Cortex of kidney (tissue), 1 donor: Measurements from ENCODE around the gene ZNF641.
"Not testable (repeated sequence)": the region's sequence is repeated elsewhere in the genome, so short reads cannot be mapped to it uniquely, and the experiment has no call there.

Experiments used
- DNase-seq: peaks from one replicate; lab custom pipeline; 2025; lab: John Stamatoyannopoulos, UW

Gene ZNF641

DNA sequence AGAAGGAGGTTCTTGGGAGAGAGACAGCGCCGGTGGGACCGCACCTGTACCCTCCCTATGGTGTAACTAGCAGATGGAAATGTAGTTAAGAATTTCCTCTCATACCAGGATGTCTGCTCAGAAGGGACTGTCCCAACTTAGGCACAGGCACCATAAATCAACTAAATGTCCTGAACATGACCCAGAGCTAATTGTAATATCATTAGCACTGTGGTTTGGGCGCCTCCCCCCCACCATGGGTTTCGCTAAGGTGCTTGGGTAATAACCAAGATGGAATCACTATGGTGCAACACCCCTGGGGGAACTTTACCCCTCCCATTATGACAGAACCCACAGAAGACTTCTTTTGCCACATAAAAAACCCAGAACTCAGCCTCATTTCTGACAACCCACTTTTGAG lies 15.9 kb downstream of the ZNF641 start:
- no peak for DNase-seq

DNA sequence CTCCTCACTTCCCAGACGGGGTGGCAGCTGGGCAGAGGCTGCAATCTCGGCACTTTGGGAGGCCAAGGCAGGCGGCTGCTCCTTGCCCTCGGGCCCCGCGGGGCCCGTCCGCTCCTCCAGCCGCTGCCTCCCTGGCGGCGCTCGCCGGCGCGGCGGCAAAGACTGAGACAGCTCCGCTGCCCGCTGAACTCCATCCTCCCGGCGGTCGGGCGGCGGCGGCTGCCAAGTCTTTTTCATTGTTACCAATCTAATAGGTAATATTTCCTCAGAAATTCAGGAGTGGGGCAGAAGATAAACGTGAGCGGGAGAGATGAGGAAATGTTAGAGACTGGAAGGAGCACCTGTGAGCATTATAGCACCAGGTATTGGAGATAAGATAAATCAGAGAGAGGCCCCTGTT lies 17.0 kb downstream of the ZNF641 start:
- not testable (repeated sequence) for DNase-seq

DNA sequence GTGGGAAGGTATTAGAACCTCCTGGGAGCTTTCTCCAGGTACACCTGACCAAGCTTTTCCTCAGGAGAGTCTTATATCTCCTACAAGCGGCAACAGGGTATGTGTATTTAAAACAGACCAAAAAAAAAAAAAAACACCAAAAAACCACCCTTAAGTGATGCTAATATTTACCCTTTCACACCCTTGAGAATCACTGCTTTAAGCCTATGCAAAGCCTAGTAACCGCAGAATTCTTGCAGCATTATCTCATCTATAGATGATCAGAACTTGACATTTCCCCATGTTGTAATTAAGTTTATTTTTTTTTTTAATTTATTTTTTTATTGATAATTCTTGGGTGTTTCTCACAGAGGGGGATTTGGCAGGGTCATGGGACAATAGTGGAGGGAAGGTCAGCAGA lies 19.3 kb downstream of the ZNF641 start:
- no peak for DNase-seq

DNA sequence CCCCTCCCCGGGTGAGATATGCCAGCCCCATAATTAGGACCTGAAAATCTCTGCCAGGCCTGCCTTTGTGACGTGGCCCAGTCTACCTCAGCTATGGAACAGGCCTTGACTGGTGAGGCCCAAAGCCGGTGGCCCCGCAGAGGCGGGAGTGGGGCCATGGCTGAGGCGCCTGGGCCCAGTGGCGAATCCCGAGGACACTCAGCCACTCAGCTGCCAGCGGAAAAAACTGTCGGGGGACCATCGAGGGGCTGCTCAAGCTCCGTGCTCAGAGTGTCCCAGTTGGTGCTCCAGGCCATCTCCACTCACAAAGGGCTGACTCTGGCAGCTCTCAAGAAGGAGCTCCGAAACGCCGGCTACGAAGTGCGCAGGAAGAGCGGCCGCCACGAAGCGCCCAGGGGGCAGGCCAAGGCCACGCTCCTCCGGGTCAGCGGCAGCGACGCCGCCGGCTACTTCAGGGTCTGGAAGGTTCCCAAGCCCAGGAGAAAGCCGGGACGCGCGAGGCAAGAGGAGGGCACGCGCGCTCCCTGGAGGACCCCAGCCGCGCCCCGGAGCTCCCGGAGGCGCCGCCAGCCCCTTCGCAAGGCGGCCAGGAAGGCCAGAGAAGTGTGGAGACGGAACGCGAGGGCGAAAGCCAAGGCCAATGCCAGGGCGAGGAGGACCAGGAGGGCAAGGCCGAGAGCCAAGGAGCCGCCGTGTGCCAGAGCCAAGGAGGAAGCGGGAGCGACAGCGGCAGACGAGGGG lies 21.4 kb downstream of the ZNF641 start:
- DNase-seq = no peak

DNA sequence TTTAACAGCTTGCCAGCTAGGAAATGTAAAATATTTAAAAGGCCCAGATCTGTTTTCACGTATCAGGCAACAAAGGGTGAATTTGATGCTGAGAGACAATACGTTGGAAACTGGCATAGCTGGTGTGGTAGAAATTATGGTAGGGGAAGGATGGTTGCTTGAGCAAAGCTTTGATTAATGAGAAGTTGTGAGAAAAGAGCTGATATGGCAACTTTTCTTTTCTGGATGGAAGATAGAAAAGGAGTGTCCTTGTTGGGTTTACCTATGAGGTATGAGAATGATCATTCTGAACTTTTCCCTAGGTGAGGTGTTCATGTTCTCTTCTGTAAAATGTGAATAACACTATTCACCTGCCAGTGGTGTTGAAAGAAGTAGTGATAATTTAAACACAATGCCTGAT lies 34.2 kb downstream of the ZNF641 start:
- no peak for DNase-seq

DNA sequence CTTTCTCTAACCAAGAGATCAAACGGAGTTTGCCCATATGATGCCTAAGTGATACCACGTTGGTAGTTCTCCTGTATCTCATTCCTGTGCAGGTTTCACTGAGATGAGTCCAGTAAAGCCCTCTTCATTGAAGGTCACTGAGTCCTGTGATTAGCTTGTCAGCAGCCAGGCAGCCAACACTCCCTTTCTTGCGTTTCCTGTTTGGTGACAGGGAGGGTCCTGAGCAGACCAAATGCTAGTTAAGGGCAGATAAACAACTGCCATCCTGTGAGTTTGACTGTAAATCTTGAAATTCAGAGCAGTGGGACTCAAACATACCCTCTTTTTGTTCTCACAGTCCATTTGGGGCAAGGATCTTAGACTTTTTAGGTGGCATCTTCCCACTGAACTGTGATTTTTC lies 39.4 kb downstream of the ZNF641 start:
- DNase-seq = no peak

DNA sequence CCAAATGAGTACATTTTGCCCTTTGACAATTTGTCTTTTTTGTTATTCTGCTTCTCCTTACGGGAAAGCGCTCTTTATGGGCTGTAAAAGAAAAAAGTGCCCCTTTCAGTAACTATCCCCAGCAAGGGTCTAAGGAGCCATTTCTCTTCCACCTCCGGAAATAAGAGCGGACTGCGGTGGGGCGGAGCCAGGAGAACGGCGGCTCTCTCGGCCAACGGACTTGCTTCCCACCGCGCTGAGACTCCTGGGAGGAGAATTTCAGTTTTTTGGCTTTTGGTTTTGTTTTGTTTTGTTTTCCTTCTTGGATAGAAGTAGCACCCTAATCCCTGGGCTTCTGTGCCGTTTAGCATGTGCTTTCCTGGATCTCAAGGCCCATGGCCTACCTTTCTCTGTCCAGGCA lies 43.5 kb downstream of the ZNF641 start:
- no peak for DNase-seq

DNA sequence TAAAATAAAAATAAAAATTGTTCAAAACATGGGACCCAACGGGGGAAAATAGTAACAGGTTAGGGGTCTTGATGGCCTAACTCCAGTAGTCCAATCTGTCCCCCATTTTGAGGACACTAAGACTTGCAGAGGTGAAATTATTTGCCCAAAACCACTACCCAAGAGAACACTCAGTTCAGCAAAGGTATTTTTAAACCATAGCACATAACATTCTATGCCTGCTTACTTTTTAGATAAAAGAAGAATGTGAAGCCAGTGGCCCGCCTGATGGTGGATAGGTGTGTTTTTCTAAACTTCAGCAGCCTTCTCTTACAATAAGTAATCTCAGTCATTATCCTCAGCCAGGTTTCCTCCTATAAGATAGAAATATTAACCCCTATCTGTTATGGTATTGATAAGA lies 45.5 kb downstream of the ZNF641 start:
- no peak for DNase-seq

DNA sequence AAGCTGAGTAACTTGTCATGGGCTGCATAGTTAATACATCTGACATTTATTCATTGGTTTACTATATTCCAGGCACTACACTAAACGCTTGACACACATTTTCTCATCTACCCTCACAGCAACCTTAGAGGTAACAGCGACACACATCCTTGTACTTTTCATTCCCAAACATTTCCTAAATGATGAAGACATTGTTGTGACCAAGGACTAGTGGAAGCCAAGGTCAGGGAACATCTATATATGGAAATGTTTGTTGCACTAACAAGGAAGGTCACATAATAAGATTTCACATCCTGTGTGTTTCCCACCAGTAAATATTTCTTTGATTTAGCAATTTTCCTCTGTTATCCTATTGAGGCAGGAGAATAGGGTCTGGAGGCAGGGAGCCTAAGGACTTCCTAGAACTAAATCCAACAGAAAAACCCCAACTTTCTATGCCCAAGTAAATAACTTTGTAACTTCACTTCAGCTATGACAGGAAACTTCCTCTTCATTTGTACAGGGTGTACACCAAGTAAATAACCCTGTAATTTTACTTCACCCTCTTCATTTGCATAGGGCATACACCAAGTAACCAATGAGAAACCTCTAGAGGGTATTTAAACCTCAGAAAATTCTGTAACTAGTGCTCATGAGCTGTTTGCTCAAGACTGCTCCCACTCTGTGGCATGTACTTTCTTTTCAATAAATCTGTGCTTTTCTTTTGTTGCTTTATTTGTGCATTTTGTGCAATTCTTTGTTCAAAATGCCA lies 48.4 kb downstream of the ZNF641 start:
- no peak for DNase-seq

DNA sequence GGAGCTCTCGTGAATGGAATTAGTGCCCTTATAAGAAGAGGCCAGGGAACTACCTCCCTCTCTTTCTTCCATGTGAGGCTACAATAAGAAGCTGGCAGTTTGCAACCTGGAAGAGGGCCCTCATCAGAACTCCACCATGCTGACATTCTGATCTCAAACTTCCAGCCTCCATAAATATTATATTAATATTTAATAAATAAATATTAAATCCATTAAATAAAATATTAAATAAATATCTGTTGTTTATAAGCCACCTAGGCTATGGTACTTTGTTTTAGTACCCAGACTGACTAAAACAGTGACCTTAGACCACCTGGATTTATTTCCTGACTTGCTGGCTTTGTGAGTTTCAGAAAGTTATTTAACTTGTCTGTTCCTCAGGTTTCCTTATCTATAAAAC lies 49.9 kb downstream of the ZNF641 start:
- DNase-seq = no peak

DNA sequence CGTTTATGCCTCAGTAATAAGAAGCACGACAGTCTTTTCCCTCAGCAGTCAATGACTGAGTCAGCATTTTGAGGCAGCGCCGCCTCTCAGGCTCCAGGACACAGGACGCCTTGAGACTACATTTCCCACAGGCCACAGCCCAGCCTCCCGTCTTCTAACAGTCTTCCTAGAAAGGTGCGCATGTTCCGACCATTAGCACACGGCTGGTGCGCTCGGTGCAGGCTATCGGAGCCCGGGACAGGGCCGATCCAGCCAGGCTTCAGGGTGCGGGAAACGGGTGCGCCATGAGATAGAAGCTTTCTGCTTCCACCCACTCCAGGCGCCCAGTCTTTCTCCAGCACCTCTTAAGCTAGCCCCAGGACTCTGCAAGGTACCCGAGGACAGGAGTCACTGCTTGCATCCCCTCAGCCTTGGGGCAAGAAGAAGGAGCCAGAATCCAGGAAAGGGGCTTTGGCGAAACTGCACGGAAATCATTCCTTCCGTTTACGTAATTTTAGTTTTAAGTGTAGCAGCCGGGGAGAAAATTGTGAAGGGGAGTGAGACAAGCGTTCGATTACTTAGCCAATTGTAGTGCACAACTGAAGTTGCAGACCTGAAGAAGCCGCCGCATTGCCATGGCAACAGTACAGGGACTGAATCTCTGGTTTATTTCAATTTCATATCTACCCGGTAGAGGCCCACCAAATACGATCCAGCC lies 54.0 kb downstream of the ZNF641 start:
- no peak for DNase-seq

DNA sequence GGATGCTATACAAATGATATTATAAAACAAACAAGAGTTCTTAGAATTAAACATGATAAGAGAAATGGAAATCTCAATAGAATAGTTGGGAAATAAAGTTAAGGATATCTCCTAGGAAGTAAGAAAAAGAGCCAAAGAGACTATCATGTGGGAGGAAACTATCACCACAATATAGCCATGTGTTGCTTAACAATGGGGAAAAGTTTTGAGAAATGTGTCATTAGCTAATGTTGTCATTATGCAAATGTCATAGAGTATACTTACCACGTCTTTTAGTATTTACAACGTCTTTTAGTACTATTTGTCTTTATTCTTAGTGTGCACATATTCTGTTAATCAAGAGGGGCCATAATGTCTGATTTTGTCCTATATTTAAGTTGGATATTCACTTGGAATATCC lies 58.7 kb downstream of the ZNF641 start:
- DNase-seq = no peak

DNA sequence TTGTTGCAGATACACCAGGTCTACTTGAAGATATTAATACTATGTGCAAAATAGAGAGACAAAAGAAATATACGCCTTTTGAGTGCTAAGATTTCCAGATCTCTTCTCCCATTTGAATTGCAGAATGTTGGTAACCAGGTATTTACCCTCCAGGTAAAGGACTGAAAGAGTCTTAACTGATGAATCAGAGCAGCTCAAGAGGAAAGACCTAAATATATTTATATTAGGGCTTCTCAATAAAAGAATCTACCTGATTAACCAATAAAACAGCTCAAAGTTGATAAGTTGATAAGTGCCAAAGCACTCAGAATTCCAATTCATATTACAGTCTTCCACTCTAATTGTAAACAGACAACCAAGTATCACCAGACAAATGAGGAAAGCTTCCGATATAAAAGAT lies 59.2 kb downstream of the ZNF641 start:
- DNase-seq = no peak

DNA sequence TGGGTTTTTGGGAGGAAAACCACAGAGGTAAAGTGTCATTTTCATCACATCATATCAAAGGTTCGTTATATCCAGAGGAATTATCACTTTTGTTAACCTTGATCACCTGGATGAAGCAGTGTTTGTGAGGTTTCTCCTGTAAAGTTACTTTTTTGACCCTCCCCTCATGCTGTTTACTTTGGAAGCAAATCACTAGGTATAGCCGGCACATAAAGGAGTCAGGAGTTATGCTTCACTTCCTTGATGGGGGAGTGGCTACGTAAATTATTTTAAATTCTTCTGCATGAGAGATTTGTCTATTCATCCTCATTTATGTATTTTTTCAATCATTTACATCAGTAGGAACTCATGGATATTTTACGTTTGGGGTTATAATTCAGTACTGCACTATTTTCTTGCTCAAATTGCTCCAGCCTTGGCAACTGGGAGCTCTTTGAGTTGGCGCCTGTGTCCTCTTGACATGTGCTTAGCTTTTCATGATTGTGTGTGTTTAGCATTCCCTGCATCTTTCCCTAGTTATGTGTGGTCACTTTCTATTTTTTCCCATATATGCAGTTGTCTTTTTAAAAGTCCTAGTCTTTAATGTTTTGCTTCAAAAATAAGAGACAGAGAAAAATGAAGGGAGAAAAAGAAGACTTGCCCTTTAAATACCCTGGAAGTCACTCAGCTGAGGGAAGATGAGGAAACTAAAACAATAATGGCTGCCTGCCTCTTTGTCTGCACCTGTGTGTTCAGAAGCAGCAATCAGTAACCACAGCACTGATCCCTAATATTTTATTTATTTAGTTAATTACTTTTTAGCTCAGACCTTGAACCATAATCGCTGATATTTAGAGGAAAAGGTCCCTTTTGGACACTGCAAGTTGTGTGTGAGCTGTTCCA lies 62.1 kb downstream of the ZNF641 start:
- no peak for DNase-seq
